GM21526 (cell line): Measurements from ENCODE around the gene CPSF3.
A peak's percentile ranks its signal among the peaks of the same experiment; 100 is the strongest.

Source experiments
- ATAC-seq: cut with Tn5 transposase; IDR thresholded peaks from one replicate; pipeline ENCODE4 v1.9.1; 2021; ENCODE audit warnings: moderate library complexity; ENCODE audit not compliant: unreplicated experiment, low FRiP score

The CPSF3 gene

DNA sequence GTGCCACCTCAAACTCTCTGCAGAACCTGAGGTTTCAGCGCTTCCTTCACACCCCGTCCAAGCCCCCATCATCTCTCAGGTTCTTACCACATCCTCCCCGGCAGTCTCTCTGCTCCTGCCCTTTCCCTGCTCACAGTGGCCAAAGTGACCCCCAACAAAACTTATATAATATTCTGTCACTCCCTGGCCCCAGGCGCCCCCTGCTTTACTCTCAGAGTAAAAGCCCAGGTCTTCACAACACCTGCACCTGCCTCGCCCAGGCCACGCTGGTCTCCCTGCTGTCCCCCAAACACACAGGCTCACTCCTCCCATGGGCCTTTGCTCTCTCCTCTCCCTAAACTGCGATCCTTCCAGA lies 6.5 kb upstream of the CPSF3 start:
- ATAC-seq = no peak

DNA sequence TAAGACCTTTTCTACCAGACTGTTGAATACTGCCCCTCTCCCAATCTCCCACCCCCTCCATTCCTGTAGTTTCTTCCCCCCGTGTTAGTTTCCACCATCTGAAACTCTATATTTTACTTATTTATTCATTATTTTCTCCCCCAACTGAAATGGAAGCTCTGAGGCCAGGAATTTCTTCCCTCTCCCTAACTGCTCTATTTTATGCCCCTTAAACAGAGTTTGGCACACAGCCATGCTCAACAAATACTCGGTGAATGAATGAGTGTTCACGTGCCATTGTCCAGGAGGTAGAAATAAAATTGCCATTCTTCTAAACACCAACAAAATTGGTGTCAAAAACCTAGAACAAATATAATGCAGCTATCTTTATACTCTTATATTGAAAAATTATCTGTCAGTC lies 5.7 kb upstream of the CPSF3 start:
- ATAC-seq = no peak

DNA sequence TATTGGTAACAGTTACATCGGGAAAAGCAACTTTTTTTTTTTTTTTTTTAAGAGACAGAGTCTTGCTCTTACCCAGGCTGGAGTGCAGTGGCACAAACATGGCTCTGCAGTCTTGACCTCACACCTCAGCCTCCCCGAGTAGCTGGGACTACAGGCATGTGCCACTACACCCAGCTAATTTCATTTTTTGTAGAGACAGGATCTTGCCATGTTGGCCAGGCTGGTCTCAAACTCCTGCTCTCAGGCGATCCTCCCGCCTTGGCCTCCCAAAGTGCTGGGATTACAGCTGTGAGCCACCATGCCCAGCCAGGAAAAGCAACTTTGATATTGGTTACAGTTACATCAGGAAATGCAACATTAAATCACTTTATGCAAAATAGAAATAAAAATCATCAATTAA lies 4.7 kb upstream of the CPSF3 start:
- no peak for ATAC-seq

DNA sequence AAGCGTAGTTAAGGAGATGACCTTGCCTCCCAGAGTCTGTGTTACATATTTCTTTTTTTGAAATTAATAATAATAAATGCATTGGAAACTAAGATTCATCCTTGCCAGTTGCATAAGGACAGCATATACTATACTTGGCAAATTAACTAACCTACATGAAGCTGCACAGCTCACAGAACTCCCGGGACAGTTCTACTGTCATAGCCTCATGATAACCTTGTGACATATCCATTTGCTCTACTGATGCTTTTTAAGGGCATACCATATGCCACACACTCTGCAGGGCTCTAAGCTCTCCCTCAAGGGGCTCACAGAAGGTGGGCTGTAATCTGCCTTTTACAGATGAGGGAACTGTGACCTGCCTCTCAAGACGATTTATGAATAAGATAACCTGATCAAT lies 3.9 kb upstream of the CPSF3 start:
- no peak for ATAC-seq

DNA sequence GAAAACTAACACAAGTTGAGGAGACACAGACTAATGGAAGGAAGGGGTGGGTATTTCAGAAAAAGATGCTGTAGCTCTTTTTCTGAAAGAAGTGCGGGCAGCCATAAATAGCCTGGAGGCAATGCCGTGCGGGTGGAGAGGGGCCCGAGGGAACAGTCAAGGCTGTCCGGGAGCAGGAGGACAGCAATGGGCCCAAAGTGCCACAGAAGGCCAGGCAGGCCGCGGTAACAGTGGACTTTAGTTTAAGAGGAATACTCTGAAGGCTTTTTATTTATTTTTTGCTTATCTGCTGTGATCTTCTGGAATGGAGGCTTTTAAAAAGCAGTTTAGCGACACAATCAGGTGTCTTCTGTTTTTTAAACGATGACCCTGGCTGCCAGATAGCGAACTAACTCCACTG lies 3.0 kb upstream of the CPSF3 start:
- ATAC-seq = no peak

DNA sequence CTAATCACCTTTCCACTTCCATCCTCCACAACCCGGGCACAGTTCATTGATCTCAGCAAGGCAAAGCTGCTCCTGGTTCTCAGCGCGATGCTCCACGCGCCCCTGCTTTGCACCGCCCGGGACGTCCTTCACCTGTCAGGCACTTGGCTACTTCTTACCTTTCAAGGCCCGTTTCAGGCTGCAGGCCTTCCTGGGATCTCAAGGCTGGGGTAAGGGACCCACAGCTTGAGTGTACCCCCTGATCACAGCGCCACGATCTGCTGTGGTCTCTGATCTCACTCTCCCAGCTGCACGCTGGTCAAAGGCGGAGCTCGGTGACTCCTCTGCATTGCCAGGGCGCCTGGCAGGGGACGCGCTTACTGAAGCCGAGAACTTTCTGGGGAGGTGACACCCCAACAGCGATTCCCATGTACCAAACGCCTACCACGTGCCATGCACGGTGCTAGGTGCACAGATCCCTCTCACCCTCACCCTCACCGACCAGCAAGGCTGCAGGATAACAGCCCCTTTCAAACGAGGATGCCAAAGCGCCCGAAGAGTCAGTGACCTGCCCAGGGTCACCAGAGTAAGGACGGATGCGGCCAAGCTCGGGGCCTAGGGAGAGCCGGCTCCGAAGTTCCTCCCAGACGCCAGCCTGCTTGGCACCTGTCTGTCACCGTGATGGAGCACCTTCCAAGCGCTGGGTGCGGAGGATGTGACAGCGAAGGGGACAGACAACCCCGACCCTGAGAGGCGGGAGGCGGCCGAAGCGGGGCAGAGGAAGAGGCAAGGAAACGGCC lies 944 bp upstream of the CPSF3 start:
- peak; percentile 26 for ATAC-seq

DNA sequence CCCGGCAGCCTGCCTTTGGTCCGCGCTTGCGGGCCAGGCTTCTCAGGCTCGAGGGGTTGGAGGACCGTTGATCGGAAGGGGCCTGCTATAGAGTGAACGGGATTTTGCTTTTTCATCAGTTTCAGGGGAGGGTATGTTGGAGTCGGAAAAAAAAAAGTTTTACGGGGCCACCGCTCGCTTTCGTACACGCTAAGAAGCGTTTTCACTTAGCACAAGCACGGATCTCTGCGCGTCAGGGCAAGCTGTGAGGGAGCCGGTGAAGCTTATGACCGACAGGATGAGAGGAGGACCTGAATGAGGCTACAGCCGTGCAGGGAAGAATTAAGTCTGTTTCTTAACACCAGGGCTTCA lies 443 bp downstream of the CPSF3 start:
- ATAC-seq = peak; percentile 4

DNA sequence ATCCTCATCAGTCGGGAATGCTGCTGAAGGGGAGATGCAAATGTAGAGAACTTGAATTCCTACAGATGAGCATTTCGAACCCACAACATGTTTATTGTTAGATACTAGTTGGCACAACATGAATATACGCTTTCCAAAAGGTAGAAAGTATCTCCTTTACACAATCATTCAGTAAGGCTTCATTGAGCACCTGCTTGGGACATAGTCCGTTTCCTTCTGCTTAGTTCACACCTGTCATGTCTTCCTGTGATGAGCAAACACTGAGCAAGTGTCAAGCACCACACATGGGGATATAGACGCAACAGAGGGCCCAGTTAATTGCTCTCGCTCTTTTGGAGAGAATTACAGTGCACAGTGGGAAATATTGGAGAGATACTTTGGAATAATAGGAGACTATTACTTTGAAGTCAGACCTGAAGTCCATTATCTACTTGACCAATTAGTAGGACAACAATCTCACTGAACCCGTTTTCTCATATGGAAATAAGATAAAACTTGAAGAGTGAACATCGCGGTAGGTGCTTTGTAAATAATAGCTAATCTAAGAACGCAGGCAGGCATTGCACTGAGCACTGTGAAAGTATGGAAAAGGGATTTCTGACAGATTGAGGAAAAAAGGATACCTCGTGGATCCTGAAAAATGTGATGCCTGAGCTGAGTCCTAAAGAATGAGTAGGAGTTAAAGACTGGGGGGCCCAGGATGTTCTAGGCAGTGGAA lies 1.2 kb downstream of the CPSF3 start:
- ATAC-seq = no peak

DNA sequence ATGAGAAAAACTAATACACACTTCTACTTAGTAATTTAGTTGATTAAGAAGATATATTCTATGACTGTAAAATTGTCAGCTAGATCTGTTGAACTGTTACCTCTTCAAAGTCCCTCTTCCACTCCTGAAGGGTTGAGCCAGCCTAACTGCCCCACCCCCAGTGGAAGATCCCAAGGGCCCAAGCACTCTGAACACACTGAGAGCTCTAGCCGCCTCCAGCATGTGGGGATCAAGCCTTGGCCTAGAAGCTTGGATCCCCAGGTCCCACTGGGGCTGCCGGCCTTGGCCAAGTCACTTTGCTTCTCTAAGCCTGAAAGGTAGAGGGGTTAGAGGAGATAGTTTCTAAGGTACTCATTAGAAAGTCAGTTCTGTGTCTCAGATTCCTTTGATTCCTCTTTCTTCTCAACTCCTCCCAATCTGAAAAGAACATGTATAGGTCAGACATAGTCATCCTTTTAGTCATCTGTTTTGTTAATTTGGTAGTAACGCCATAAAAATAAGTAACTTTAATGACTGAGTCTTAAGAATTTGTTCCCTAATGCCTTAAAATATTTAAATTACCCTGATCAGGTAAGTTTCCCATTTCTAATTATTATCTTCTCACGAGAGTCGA lies 5.6 kb downstream of the CPSF3 start:
- ATAC-seq = no peak

DNA sequence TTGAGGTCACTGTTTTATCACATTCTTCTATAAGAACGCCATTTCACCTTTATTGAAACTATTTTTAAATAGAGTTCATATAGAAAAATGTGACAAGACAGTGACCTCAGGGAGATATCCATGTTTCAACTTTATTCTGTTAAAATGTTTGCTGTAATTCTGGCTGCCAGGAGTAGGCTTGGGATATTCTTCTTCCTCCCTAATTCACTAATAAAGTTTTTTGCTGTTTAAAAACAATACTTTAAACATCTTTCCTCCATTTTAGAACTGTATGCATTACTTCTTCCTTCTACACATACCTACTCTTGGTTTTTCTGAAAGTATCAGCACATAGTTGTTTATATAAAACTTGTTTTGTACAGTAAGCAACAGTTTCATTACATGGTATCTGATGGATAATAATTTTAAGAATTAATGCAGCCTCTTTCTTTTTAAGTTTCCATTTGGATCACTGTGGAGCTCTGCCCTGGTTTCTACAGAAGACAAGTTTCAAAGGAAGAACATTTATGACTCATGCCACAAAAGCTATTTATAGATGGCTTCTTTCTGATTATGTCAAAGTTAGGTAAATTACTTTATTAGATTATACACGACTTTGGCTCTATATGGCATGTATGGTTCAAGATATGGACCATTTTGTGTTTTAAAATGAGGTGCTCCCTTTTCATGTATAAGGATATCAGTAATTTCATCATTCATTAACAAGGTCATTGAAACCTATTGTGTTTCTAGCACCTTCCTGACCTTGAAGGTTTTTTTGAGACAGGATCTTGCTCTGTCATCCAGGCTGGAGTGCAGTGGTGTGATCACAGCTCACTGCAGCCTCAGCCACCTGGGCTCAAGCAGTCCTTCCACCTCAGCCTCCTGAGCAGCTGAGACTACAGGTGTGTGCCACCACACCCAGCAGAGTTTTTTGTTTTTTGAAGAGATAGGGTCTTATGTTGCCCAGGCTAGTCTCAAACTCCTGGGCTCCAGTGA lies 7.2 kb downstream of the CPSF3 start:
- no peak for ATAC-seq

DNA sequence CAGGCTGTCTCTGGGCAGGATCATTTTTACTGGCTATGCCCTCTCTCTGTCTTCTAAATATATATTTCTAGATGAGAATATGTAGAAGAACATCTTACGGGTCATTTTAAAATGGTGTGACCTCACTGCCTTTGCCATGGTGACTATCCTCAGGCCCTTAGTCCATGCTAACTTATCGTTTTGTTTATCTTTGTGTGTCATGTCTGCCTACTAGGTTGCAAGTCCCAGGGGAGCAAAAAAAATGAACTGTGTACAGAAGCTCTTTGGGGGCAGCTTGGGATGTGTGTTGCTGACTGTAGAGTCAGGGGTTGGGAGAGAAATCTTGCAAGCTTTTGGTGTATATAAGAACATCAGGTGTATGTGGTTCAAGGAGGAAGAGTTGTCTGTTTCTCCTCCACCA lies 11.0 kb downstream of the CPSF3 start:
- ATAC-seq = no peak

DNA sequence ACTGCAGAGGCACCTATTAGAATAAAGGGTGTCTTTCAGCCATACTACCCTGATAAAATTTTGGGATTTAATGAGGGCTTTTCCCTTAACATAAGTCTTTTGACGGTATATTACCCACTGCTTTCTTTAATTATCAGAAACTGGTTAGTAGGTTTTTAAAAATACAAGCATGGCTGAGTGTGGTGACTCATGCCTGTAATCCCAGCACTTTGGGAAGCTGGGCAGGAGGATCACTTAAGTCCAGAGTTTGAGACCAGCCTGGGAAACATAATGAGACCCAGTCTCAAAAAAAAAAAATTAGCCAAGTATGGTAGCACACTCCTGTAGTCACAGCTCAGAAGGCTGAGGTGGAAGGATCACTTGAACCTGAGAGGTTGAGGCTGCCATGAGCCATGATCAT lies 16.1 kb downstream of the CPSF3 start:
- no peak for ATAC-seq

DNA sequence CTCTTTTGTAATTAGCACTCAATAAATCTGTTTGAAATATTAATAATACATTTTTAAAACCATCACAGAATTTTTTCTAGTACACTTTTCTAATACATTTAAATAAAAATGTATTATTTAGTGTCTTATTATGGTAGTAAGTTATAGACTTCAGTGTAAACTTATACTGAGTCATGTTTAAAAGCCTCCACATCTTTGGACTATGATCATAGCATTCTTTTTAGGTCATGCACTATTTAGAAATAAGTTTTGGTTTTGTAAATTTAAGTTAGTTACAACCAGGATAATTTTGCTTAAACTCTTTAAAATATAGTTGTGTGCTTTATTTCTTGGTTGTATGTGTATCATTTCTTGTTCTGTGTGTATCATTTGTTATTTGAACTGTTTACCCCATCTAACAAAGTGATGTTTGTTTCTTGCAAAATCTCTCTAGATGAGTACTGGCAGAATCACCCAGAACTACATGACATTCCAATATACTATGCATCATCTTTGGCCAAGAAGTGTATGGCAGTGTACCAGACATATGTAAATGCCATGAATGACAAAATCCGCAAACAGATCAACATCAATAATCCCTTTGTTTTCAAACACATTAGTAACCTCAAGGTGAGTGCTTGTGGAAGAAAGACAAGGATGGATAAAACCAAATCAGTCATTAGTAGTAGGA lies 16.7 kb downstream of the CPSF3 start:
- no peak for ATAC-seq

DNA sequence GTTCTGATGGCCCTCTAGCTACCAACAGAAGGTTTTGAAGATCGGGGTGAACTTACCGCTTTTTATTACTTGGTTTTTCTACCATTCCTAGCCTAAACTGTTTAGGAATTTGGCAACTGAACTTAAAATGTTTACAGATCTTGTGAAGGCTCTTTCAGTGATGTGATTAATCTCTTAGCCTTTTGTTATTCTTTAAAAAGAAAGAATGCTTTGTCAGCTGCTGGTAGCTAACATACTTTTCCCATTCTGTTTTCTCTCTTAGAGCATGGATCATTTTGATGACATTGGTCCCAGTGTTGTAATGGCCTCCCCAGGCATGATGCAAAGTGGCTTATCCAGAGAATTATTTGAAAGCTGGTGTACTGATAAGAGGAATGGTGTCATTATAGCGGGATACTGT lies 18.1 kb downstream of the CPSF3 start:
- ATAC-seq = no peak

DNA sequence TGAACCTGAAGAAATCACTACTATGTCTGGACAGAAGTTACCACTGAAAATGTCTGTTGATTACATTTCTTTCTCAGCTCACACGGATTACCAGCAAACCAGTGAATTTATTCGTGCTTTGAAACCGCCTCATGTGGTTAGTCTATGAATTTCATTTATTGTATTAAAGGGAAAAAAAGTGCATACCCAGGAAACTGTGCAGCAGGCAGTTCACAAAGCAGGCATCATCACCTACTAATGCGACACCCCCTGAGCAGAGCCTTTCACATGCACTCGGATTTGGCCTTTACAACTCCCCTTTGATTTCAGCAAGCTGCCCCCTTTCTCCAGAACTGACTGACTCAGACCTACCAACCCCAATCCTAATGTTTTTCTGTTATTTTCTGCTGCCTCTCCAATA lies 20.1 kb downstream of the CPSF3 start:
- ATAC-seq = no peak

DNA sequence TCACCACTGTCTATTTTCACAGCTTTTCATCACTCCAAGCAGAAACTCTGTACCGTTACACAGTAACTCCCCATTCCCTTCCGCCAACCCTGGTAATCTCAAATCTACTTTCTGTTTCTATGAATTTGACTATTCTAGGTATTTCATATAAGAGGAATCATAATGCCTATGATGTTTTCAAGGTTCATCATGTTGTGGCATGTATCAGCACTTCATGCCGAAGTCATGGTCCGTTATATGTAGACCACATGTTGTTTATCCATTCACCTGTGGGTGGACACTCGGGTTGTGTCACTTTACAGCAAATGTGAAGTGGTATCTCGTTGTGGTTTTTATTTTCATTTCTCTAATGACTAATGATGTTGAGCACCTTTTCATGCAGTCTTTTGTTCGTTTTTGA lies 21.6 kb downstream of the CPSF3 start:
- no peak for ATAC-seq

DNA sequence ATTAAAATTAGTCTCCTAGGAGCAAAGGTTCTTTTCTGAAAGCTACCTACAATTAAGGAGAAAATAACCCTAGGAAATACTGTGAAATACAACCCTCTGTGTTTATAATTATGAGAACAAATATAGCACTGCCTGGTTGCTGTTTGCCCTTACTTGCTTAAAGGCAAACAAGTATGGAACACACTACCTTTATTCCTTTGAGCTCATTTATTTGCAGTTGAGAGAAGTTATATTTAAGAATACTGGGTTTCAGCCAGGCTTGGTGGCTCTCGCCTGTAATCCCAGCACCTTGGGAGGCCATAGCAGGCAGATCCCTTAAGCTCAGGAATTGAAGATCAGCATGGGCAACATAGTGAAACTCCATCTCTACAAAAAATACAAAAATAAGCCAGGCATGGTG lies 27.8 kb downstream of the CPSF3 start:
- ATAC-seq = no peak

DNA sequence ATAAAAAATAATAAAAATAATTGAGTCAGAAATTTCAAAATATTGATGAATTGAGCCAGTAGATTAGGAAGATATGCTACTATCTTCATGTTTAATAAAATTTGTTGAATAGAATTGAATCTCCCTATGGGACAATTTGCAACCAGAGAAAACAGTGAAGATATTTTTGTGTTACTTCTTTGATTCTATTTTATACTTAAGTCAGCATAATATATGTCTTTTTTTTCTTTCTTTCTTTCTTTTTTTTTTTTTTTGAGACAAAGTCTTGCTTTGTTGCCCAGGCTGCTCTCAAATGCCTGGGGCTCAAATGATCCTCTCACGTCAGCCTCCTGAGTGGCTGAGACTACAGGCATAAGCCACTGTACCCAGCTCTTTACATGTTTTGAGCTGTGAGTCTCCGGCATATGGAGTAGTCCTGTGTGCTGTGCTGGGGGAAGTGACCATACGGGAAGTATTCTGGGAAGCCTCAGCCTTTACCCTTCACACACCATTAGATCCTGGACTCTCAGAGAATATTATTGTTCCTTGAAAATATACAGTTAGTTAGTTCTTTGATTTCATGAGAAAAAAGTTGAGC lies 37.1 kb downstream of the CPSF3 start:
- ATAC-seq = no peak

DNA sequence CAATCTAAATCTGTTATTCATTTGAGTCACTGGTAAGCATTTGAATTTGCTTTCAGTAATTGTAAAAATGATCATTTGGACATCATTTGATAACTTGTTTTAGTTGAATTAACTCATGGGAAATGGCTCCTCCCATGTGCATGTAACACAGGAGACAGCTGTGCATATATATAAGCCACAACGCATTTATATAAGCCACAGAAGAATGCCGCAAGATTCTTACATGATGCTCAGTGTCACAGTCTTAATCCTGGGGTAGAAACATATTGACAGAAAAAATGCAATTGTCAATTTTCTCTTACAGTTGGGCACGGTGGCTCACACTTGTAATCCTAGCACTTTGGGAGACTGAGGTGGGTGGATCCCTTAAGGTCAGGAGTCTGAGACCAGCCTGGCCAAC lies 37.6 kb downstream of the CPSF3 start:
- no peak for ATAC-seq

DNA sequence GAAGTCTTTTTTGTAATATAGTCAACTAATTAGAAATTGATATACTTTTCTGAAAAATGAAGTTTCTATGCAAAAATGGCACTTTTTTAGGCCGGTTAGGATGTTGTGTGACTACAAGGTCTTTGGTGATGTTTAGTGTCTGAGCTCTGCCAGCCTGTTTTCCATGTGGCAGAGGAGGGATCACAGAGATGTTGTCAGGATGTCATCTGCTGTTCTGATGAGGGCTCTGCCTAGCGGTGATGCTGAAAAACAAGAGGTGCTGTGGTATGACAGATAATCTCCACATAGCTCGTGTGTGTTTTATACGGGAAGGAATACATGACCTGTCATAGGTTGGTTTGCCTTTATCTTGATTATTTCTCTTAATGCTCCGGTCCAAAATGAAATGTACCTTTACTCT lies 38.9 kb downstream of the CPSF3 start:
- ATAC-seq = no peak
